Raji (cell line): ENCODE measurements around the gene PYGB.

Experiments used
- POLR2A ChIP-seq: IDR thresholded peaks from 2 replicates; pipeline ENCODE4 v1.6.1; 2011; ENCODE audit warnings: low read depth, low read length, control low read depth; ENCODE audit not compliant: insufficient read depth

Gene PYGB

DNA sequence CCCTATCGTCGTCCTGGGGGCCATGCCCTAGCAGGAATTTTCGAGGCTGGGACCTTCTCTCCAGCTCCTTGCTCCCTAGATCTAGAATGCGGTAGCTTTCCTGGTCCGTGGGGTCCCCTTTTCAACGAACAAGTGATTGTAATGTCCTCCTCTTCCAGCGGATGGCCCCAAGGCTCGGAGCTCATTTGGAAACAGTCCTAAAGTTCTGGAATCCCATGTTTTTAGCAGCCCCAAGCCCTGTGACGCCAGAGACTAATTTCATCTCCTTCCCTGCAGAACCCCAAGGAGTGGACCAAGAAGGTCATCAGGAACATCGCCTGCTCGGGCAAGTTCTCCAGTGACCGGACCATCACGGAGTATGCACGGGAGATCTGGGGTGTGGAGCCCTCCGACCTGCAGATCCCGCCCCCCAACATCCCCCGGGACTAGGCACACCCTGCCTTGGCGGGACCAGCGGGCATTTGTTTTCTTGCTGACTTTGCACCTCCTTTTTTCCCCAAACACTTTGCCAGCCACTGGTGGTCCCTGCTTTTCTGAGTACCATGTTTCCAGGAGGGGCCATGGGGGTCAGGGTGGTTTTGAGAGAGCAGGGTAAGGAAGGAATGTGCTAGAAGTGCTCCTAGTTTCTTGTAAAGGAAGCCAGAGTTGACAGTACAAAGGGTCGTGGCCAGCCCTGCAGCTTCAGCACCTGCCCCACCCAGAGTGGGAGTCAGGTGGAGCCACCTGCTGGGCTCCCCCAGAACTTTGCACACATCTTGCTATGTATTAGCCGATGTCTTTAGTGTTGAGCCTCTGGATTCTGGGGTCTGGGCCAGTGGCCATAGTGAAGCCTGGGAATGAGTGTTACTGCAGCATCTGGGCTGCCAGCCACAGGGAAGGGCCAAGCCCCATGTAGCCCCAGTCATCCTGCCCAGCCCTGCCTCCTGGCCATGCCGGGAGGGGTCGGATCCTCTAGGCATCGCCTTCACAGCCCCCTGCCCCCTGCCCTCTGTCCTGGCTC lies 48.5 kb downstream of the PYGB start:
- no peak for TF ChIP-seq POLR2A

DNA sequence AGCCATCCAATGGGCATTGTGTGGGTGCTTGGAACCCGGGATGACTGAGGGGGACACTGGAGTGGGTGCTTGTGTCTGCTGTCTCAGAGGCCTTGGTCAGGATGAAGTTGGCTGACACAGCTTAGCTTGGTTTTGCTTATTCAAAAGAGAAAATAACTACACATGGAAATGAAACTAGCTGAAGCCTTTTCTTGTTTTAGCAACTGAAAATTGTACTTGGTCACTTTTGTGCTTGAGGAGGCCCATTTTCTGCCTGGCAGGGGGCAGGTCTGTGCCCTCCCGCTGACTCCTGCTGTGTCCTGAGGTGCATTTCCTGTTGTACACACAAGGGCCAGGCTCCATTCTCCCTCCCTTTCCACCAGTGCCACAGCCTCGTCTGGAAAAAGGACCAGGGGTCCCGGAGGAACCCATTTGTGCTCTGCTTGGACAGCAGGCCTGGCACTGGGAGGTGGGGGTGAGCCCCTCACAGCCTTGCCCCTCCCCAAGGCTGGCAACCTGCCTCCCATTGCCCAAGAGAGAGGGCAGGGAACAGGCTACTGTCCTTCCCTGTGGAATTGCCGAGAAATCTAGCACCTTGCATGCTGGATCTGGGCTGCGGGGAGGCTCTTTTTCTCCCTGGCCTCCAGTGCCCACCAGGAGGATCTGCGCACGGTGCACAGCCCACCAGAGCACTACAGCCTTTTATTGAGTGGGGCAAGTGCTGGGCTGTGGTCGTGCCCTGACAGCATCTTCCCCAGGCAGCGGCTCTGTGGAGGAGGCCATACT lies 49.4 kb downstream of the PYGB start:
- no peak for TF ChIP-seq POLR2A

DNA sequence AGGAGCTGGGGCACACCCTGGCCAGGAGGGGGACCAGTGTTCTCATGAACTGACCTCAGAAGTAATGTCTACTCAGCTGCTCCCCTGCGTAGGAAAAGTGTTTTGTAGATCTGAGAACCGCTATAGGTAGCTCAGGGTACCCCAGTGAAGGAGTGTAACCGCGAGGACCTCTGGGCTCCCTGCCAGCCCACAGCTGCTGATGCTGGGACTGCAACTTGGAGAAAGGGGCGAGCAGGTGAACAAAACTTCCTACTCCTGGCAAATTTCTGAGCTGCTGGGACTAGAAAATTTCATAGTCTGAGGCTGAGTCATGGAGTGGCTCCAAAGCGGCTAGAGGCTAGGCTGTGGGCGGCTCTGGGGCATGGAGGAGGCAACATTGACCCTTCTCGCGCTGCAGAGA lies 51.9 kb downstream of the PYGB start:
- TF ChIP-seq POLR2A = no peak

DNA sequence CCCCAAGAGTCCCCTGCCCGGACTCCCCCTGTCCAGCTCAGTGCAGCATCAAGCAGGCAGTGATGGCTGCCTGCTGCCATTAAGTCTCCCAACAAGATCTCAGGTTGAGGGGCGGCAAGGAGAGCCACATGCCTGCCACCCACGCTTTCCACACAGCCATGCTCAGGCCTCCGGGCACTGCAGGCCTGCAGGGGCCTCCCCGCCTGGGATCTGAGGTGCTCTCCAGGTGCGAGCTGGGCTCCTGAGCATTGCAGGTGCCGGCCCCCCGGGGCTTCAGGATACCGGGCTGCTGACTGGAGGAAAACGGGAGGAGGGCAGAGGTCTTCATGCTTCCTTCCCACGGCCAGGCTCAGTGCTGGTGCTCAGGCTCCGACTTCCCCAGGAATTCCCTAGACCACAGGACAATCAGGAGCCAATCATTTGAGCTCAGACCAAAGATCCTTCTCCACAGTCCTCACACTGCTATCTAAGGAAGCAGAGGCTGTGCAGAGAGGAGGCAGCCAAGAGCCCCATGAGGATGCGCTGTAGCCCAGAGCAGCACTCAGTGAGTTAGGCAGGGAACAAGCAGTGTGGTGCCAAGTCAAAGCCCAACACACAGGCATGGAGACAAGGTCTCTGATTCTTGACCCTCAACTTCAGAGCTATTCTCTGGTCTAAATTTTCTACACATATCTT lies 52.7 kb downstream of the PYGB start:
- no peak for TF ChIP-seq POLR2A

DNA sequence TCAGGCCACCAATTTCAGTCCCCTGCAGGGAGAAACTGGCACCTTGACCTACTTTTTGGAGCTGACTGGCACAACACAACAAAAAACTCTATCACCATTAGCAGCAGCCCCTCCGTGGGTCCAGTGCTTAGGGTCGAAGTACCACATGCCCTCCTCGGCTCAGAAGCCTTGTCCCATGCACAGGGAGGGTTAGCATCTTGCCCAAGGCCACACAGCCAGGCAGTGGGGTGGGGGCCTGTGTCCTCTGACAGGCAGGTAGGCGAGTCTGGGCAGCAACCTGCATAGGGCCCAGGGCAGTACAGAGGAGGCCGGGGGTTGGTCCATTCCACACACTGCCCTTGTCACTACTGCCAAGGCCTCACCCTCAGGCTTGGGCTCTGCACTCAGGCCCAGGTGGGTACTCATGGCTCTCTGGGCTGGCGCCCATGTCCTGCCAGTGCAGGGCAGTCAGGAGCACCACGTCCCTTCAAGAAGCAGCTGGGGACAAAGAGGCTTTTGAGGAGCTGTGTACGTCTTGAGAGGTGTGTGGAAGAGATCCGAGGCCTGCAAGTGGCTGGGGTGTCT lies 53.6 kb downstream of the PYGB start:
- TF ChIP-seq POLR2A = no peak

DNA sequence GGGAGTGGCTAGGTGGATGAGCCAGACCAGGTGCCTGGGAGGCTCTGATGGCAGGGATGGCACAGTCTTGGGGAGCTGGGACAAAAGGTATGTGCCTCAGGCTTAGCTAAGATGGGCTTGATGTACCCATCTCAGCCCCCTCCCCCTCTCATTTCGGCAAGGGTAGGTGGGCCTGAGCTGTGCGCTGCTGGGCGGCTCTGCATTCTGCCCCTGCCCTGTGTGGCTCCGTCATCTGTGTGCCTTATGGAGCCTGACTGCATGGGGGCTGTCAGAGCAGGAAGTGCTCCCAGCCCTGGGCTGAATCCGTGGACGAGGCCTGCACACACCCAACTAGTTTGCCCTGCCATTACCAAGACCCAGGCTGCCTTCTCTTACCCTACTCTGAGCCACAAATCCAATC lies 54.7 kb downstream of the PYGB start:
- no peak for TF ChIP-seq POLR2A

DNA sequence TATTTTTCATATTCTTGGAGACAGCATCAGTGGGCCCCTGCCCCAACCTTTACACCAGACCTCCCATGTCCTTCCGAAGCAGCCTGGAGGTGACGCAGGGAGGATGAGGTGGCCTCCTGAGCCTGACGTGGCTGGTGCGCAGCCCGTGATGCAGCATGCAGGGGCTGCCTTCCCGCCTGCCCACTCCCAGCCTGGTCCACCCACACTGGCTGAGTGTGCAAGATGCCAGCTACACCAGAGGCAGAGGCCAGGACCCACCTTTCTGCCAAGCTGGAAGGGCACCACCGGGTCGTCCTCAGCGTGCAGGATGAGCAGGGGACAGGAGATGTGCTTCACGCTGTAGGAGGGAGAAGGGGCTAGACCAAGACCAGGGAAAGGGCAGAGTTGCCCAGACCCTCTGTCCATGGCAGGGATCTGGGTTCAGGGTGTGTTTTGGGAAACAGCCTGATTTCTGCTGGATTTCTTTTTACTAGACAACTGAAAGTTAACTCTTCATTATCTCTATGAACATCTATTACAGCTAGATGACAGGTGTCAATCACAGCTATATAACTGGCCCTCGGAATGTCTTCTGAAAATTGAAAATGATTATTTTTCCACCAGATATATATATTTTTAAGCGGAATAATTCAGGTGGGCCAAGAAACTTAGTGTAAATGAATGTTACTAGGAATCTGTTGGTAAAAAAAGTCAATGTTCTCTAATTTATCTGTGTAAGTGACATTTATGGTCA lies 55.6 kb downstream of the PYGB start:
- TF ChIP-seq POLR2A = no peak

DNA sequence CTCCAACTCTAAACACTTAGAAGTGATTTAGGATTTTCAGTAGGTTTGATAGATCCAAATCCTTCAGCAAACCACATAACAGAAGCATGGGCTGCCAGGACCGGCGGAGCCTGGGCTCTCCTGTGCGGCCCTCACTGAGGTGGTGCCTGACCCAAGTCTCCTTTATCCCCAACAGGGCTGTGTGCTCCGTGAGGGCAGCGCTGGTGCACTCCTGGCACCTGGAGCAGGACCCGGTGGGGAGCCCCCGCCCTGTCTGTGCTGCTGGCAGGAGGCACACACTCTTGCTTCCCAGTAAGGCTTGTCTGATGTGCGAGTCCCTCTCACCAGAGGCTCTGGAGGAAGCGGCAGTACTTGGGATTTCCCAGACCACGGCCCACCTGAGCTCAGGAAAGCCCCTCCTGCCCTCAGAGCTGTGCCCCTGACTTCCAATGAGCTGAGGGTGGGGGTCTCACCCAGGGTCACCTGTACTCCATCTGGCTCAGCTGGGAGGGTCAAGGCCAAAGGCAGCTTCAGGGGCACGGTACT lies 56.2 kb downstream of the PYGB start:
- TF ChIP-seq POLR2A = no peak

DNA sequence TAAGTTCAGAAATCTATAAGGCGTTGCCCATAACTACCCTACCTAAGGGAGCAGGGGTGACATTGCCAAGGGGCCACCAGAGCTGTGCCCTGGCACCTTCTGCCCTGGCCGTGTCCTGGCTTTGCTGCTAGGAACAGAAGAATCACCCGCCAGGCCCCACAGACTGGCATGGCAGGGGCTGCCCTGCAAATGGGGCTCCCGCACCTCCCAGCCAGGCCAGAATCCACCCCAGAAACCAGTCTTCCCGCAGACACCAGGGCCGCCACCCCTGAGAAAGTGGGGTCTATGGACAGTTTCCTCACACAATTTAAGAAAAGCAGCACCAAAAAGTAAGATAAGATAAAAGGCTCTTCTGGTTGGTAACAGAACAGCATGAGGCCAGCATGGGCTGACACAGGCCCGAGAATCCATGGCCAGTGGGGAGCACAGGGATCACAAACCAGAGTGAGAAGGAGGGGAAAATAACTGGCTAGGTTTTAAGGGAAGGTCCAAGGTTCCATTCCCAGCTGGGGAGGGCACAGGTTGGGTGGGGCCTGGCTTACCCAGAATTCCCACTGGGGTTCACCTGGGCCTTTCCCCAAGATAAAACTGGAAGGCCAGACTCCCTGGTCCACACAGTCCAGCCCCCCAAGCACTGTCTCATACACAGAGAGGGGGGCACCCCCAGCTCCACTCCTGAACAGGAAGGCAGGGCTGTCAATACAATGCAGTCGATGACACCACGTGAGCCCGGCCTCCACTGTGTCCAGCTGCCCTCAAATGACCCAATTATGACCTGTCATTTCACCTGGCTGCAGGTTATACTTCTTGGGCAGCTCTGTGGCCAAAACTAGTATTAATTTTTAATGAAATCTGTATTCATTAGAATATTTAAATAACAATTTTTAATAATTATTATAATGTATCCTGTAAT lies 59.4 kb downstream of the PYGB start:
- TF ChIP-seq POLR2A = no peak

DNA sequence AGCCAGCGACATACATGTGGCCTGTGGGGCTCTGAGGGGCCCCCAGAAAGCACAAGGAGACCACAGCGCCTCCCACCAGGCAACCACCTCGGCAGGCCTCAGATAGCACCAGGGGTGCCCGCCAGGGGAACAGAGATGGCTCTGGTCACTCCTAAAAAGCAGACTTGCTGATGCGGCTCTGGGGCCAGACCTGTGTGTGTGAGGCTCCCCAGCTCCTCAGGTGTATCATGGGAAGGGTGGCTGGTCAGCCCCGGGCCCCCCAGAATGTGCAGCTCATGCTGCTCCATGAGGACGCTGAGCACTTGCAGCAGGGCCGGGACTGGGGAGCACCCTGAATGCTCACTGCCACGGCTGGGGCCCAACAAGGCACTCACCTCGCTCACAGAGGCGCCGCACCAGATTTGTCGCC lies 60.2 kb downstream of the PYGB start:
- no peak for TF ChIP-seq POLR2A

DNA sequence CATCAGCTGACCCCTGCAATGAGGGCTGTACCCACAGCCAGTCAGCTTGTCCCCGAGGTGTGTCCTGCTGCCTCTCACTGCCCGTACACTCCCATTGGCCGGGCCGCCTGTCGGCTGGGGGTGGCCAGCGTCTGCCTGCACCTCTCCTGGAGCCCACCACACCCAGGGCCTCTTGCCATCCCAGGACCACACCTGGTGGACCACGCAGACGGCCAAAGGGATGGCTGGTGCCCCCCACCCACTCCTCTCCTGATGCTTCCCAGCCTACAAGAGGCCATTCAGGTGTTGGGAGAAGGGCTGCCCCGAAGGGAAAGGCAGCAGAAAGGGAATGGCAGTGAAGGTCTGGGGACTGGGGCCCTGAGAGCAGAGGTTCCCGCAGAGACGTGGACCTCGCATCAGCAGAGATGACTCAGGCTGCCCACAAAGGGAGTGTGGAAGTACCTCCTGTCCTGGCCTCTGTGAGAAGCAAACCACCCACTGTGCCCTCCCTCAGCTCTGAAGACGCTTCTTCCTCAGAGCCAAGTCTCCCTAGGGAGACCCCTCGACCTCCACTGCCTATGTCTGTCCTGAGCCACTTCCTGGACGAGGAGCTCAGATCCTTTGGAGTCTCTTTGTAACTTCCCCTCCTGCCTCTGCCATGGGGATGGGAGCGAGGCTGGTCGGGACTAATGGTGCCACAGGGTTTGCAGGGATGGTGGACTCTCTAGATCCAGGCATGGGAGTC lies 60.9 kb downstream of the PYGB start:
- TF ChIP-seq POLR2A = no peak

DNA sequence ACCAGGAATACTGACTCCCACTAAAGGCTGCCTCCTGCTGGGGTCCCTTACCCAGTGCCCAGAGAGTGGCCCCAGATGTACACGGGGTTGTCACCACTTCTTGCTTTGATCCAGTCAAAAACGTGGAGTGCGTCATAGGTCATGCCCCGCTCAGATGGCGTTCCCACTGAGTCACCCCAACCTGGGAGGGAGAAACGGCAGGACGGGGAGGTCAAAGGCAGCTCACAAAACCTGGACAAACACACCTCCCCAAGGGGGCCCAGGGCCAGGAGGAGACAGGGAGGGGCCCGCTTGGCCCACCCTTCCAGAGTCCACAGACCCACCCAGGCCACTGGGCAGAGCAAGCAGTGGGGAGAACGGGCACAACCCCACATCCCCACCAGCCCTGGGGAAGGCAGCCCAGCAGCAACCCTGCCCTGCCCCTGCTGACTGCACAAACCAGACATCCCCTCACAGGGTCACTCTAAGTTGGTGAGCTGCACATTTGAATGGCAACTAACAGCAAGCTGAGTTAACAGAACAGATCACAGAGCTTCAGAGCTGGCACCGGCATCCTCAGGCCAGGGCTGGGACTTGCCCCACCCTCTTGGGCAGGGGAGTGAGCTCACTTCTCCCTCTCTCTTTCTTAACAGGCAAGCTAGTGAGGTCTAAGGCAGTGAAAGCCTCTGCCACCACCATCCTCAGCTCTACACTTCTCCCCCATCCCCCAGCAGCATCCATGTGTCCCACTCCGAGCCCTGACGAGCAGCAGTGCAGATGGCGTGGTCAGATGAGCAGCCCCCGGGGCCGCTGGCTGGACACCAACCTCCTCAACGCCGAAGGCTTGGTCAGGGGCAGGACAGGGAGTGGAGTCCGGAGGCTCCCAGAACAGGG lies 61.7 kb downstream of the PYGB start:
- TF ChIP-seq POLR2A = no peak
